Thymus (tissue), 11 donors: ENCODE results near the gene KLF4. TPM values are rescaled to one million over a fixed set of nuclear protein-coding genes. Genes with fewer than 3 reads are reported as not detected.

Source experiments
- DNase-seq, 9 donors: peaks; one replicate each; pipeline ENCODE4 v3.0.0-alpha.2; 2013; ENCODE audit warnings: low spot score in 9 of 9, low read depth in 6 of 9, missing footprints in 1 of 9
- H3K27ac ChIP-seq, 2 donors: one replicate each; pipeline ENCODE4 v1.5.1; 2013; ENCODE audit warnings: control low read depth in 1 of 2, low read depth in 1 of 2, low read length in 1 of 2, mild to moderate bottlenecking in 1 of 2, moderate library complexity in 1 of 2
- H3K27me3 ChIP-seq, 2 donors: one replicate each; pipeline ENCODE4 v1.5.1; 2013; ENCODE audit warnings: low read length in 1 of 2; ENCODE audit not compliant: control insufficient read depth in 2 of 2, insufficient read depth in 1 of 2
- H3K36me3 ChIP-seq, 2 donors: one replicate each; pipeline ENCODE4 v1.5.1; 2013; ENCODE audit warnings: low read length in 1 of 2, mild to moderate bottlenecking in 1 of 2, moderate library complexity in 1 of 2; ENCODE audit not compliant: control insufficient read depth in 2 of 2, insufficient read depth in 2 of 2
- H3K4me1 ChIP-seq, 2 donors: one replicate each; pipeline ENCODE4 v1.5.1; 2013; ENCODE audit warnings: low read length in 2 of 2; ENCODE audit not compliant: control insufficient read depth in 2 of 2, insufficient read depth in 2 of 2
- H3K4me3 ChIP-seq, 2 donors: one replicate each; pipeline ENCODE4 v1.5.1; 2013; ENCODE audit warnings: low read length in 2 of 2, control low read depth in 1 of 2, mild to moderate bottlenecking in 1 of 2
- H3K9me3 ChIP-seq, 2 donors: one replicate each; pipeline ENCODE4 v1.5.1; 2013; ENCODE audit warnings: low read length in 1 of 2, mild to moderate bottlenecking in 1 of 2; ENCODE audit not compliant: control insufficient read depth in 2 of 2, insufficient read depth in 1 of 2
- WGBS: extraction: QIAGEN DNeasy Blood & Tissue Kit; methylation state at CpG from one replicate; pipeline ENCODE4 v1.1.7; 2013; 5-methylcytosine and 5-hydroxymethylcytosine counted together
- polyA plus RNA-seq: library from polyadenylated mRNA; stranded (reverse); fragments of 200-250 nt; gene quantifications from one replicate; pipeline ENCODE4 v1.2.3, GENCODE V29; 2013
- total RNA-seq: library from RNA; stranded (reverse); fragments of 120-200 nt; gene quantifications from one replicate; pipeline ENCODE4 v1.2.4, GENCODE V29; 2013
- donor health status: healthy.

KLF4 gene
- total and polyA plus RNA-seq, 2 donors, result 4.9 to 28.1 TPM

GRCh38 chr9:107462691-107463090, 26.9 kb downstream of the KLF4 start:
- Histone ChIP-seq H3K9me3 (no peaks in the 10 kb centered on the region), H3K36me3 (no peaks in the 10 kb centered on the region), H3K4me3 (no peak overlapping the region), H3K27ac (no peak overlapping the region), H3K4me1 (no peaks in the 10 kb centered on the region), H3K27me3 (peaks cover 24 to 39% of the 10 kb centered on the region in 2 donors)
- DNase-seq, result no peak
- WGBS, result 93% methylated on average over 4 of the region's 4 CpGs

- DNase-seq, result no peak
- Histone ChIP-seq H3K9me3 (no peaks in the 10 kb centered on the region), H3K27me3 (peaks cover 7 to 17% of the 10 kb centered on the region in 2 donors), H3K27ac (no peak overlapping the region), H3K36me3 (no peaks in the 10 kb centered on the region), H3K4me3 (no peak overlapping the region), H3K4me1 (no peaks in the 10 kb centered on the region)
- WGBS, result 96% methylated on average over 6 of the region's 6 CpGs
These were observed 29.2 kb downstream of the KLF4 start for GRCh38 chr9:107460153-107461023.

- Histone ChIP-seq H3K27me3 (no peaks in the 10 kb centered on the region), H3K36me3 (no peaks in the 10 kb centered on the region), H3K4me3 (no peak overlapping the region), H3K4me1 (no peaks in the 10 kb centered on the region), H3K27ac (no peak overlapping the region), H3K9me3 (no peaks in the 10 kb centered on the region)
- whole genome bisulfite sequencing, result 92% methylated on average over 6 of the region's 6 CpGs
- DNase-seq, result no peak
These were observed 34.0 kb downstream of the KLF4 start for GRCh38 chr9:107455425-107456135.

- 93% methylated on average over 4 of the region's 4 CpGs for WGBS
These were observed 36.1 kb downstream of the KLF4 start for GRCh38 chr9:107453479-107453878.

GRCh38 chr9:107447834-107448233, 41.7 kb downstream of the KLF4 start:
- no peak overlapping the region for H3K27ac ChIP-seq
- H3K36me3 ChIP-seq, result no peaks in the 10 kb centered on the region
- 77% methylated on average over 1 of the region's 1 CpG for WGBS
- H3K4me1 ChIP-seq, result no peaks in the 10 kb centered on the region
- DNase-seq, result no peak
- no peak overlapping the region for H3K4me3 ChIP-seq
- no peaks in the 10 kb centered on the region for H3K9me3 ChIP-seq
- H3K27me3 ChIP-seq, result no peaks in the 10 kb centered on the region

More at GRCh38 chr9:107453479-107453878, 36.1 kb downstream of the KLF4 start:
- no peak overlapping the region for H3K4me3 ChIP-seq
- H3K27me3 ChIP-seq, result no peaks in the 10 kb centered on the region
- no peak overlapping the region for H3K27ac ChIP-seq
- H3K4me1 ChIP-seq, result no peaks in the 10 kb centered on the region
- H3K9me3 ChIP-seq, result no peaks in the 10 kb centered on the region
- DNase-seq, result no peak
- no peaks in the 10 kb centered on the region for H3K36me3 ChIP-seq

- no peak overlapping the region for H3K27ac ChIP-seq
- H3K9me3 ChIP-seq, result no peaks in the 10 kb centered on the region
- no peaks in the 10 kb centered on the region for H3K4me1 ChIP-seq
- H3K4me3 ChIP-seq, result no peak overlapping the region
- no peaks in the 10 kb centered on the region for H3K27me3 ChIP-seq
- 89% methylated on average over 4 of the region's 4 CpGs for WGBS
- no peaks in the 10 kb centered on the region for H3K36me3 ChIP-seq
- DNase-seq, result no peak
These were observed 42.5 kb downstream of the KLF4 start for GRCh38 chr9:107447081-107447480.

GRCh38 chr9:107446491-107446890, 43.1 kb downstream of the KLF4 start:
- no peak for DNase-seq
- Histone ChIP-seq H3K27ac (no peak overlapping the region), H3K4me1 (no peaks in the 10 kb centered on the region), H3K36me3 (no peaks in the 10 kb centered on the region), H3K4me3 (no peak overlapping the region), H3K27me3 (no peaks in the 10 kb centered on the region), H3K9me3 (no peaks in the 10 kb centered on the region)
- 94% methylated on average over 12 of the region's 12 CpGs for WGBS

- no peak for DNase-seq
- Histone ChIP-seq H3K4me1 (no peaks in the 10 kb centered on the region), H3K27ac (no peak overlapping the region), H3K4me3 (no peak overlapping the region), H3K36me3 (no peaks in the 10 kb centered on the region), H3K27me3 (no peaks in the 10 kb centered on the region), H3K9me3 (no peaks in the 10 kb centered on the region)
- 94% methylated on average over 1 of the region's 1 CpG for WGBS
These were observed 45.8 kb downstream of the KLF4 start for GRCh38 chr9:107443786-107444185.

GRCh38 chr9:107439991-107440456, 49.5 kb downstream of the KLF4 start:
- H3K9me3 ChIP-seq, result no peaks in the 10 kb centered on the region
- H3K27ac ChIP-seq, result no peak overlapping the region
- no peaks in the 10 kb centered on the region for H3K27me3 ChIP-seq
- no peak overlapping the region for H3K4me3 ChIP-seq
- no peaks in the 10 kb centered on the region for H3K36me3 ChIP-seq
- 78% methylated on average over 3 of the region's 3 CpGs for WGBS
- H3K4me1 ChIP-seq, result no peaks in the 10 kb centered on the region
- DNase-seq, result no peak
